HepG2 (cell line): ENCODE measurements around the gene ENPP7. TPM values are rescaled to one million over a fixed set of nuclear protein-coding genes. Genes with fewer than 3 reads are reported as not detected.
A peak's percentile ranks its signal among the peaks of the same experiment; 100 is the strongest.

ENCODE experiments used
- ATAC-seq: fragments of 200-7000 bp; cut with Tn5 transposase; 3 replicates; pipeline ENCODE4 v1.9.1; 2020; ENCODE audit warnings: mild to moderate bottlenecking, moderate library complexity
- BruUV-seq: library from RNA; stranded (reverse); fragments of 400-500 nt; replicated peaks from 2 replicates; lab custom pipeline; 2021; lab: Mats Ljungman, UMichigan
- CTCF ChIA-PET: fragments of 300-600 bp; formaldehyde crosslinking; extraction: SDS; loops from one replicate; lab custom pipeline; 2021; ENCODE audit warnings: low total read pairs, inconsistent platforms, low intra/inter-chr PET ratio; lab: Yijun Ruan, JAX
- POLR2A ChIA-PET: fragments of 350-600 bp; sonication (Branson Sonifier 250); formaldehyde crosslinking; loops from one replicate; lab custom pipeline; 2020; ENCODE audit warnings: antibody characterized with exemption, inconsistent platforms; lab: Yijun Ruan, JAX
- DNase-seq: peaks from one replicate; pipeline ENCODE4 v3.0.0-alpha.2; 2015; ENCODE audit warnings: low spot score
- FAIRE-seq: peaks from 3 replicates; lab custom pipeline; 2011; peaks lifted over from hg19 to GRCh38; lab: Jason Lieb, UNC
- H2AFZ ChIP-seq: one replicate; pipeline ENCODE4 v1.6.1; 2011; ENCODE audit warnings: low read length, inconsistent platforms
- H3K27ac ChIP-seq: fragments of 300-600 bp; 3 replicates; pipeline ENCODE4 v1.8.0; 2011; ENCODE audit warnings: mixed run types, mild to moderate bottlenecking, mixed read lengths, low read length, inconsistent platforms; ENCODE audit not compliant: insufficient read depth; ENCODE audit errors: extremely low read length
- H3K27me3 ChIP-seq, 2 experiments: fragments of 200-600 bp in 1 of 2; 2 replicates in 1 of 2; 3 replicates in 1 of 2; pipeline versions ENCODE4 v1.6.0 to v1.8.0; 2011; ENCODE audit warnings: low read length in 2 of 2, mild to moderate bottlenecking in 2 of 2, moderate library complexity in 2 of 2, inconsistent platforms in 1 of 2; ENCODE audit not compliant: insufficient read depth in 2 of 2, control insufficient read depth in 1 of 2
- H3K36me3 ChIP-seq, 2 experiments: fragments of 200-600 bp in 1 of 2; replicated peaks in 1 of 2; 2 replicates in 1 of 2; 3 replicates in 1 of 2; pipeline versions ENCODE4 v1.5.1 to v1.8.0; 2011; ENCODE audit warnings: low read length in 2 of 2, inconsistent platforms in 1 of 2; ENCODE audit not compliant: insufficient read depth in 2 of 2, control insufficient read depth in 1 of 2
- H3K4me1 ChIP-seq: 2 replicates; pipeline ENCODE4 v1.5.1; 2012; ENCODE audit warnings: low read length, inconsistent platforms; ENCODE audit not compliant: insufficient read depth
- H3K4me2 ChIP-seq: 2 replicates; pipeline ENCODE4 v1.6.0; 2011; ENCODE audit warnings: low read depth, low read length, inconsistent platforms
- H3K4me3 ChIP-seq, 3 experiments: fragments of 200-600 bp in 1 of 3; sonication (generic), shearing (Covaris generic) in 1 of 3; replicated peaks in 1 of 3; 2 replicates each; pipeline ENCODE4 v1.5.1; 2011 to 2016; ENCODE audit warnings: low read length in 3 of 3, inconsistent platforms in 2 of 3, low read depth in 2 of 3, mild to moderate bottlenecking in 2 of 3, control low read depth in 1 of 3, mixed read lengths in 1 of 3; ENCODE audit not compliant: insufficient read depth in 1 of 3
- H3K79me2 ChIP-seq: one replicate; pipeline ENCODE4 v1.6.1; 2011; ENCODE audit warnings: low read length, inconsistent platforms; ENCODE audit not compliant: insufficient read depth
- H3K9ac ChIP-seq: 2 replicates; pipeline ENCODE4 v1.6.0; 2011; ENCODE audit warnings: mild to moderate bottlenecking, low read depth, low read length, inconsistent platforms; ENCODE audit not compliant: insufficient read depth
- H3K9me3 ChIP-seq: 2 replicates; pipeline ENCODE4 v1.5.1; 2012; ENCODE audit warnings: mild to moderate bottlenecking, low read length
- H4K20me1 ChIP-seq: 2 replicates; pipeline ENCODE4 v1.6.0; 2011; ENCODE audit warnings: inconsistent platforms, mild to moderate bottlenecking, low read length, moderate library complexity; ENCODE audit not compliant: insufficient read depth
- CEBPG ChIP-seq: IDR thresholded peaks from 2 replicates; pipeline ENCODE4 v1.6.1; 2016
- DBP ChIP-seq: sonication (generic); formaldehyde crosslinking; IDR thresholded peaks from 2 replicates; pipeline ENCODE4 v1.4.0; 2020; ENCODE audit warnings: missing genetic modification reagents; ENCODE audit errors: not compliant biosample characterization
- ELF1 ChIP-seq: sonication (generic); formaldehyde crosslinking; IDR thresholded peaks from 2 replicates; pipeline ENCODE4 v1.4.0; 2020; ENCODE audit warnings: missing genetic modification reagents
- FOXP4 ChIP-seq: sonication (generic); formaldehyde crosslinking; IDR thresholded peaks from 2 replicates; pipeline ENCODE4 v1.4.0; 2020; ENCODE audit warnings: missing genetic modification reagents
- KAT8 ChIP-seq: IDR thresholded peaks from 2 replicates; pipeline ENCODE4 v1.6.1; 2016; ENCODE audit warnings: missing genetic modification reagents, missing compliant biosample characterization
- PHF8 ChIP-seq: sonication (generic); formaldehyde crosslinking; IDR thresholded peaks from 2 replicates; pipeline ENCODE4 v1.5.0; 2020; ENCODE audit warnings: missing genetic modification reagents
- POGK ChIP-seq: sonication (generic); formaldehyde crosslinking; conservative IDR thresholded peaks from 2 replicates; pipeline ENCODE4 v1.8.0; 2022; ENCODE audit warnings: mild to moderate bottlenecking, moderate library complexity, missing genetic modification reagents
- REXO4 ChIP-seq: sonication (generic); formaldehyde crosslinking; IDR thresholded peaks from 2 replicates; pipeline ENCODE4 v1.8.0; 2022; ENCODE audit warnings: missing genetic modification reagents, mild to moderate bottlenecking, borderline replicate concordance
- RXRA ChIP-seq: sonication (generic); formaldehyde crosslinking; IDR thresholded peaks from 2 replicates; pipeline ENCODE4 v1.5.1; 2020; ENCODE audit warnings: missing genetic modification reagents
- TEAD3 ChIP-seq: optimal IDR thresholded peaks from 2 replicates; pipeline ENCODE3; 2016; ENCODE audit warnings: borderline replicate concordance
- THAP8 ChIP-seq: sonication (generic); formaldehyde crosslinking; IDR thresholded peaks from 2 replicates; pipeline ENCODE4 v1.5.1; 2020; ENCODE audit warnings: missing genetic modification reagents, mild to moderate bottlenecking, borderline replicate concordance
- ZMAT3 ChIP-seq: sonication (generic); formaldehyde crosslinking; conservative IDR thresholded peaks from 2 replicates; pipeline ENCODE4 v1.7.0; 2021; ENCODE audit warnings: missing genetic modification reagents
- ZNF160 ChIP-seq: sonication (generic); formaldehyde crosslinking; IDR thresholded peaks from 2 replicates; pipeline ENCODE4 v1.8.0; 2022; ENCODE audit warnings: mild to moderate bottlenecking, inconsistent platforms, missing genetic modification reagents
- ZNF468 ChIP-seq: sonication (generic); formaldehyde crosslinking; IDR thresholded peaks from 2 replicates; pipeline ENCODE4 v1.8.0; 2022; ENCODE audit warnings: mild to moderate bottlenecking, moderate library complexity, missing genetic modification reagents
- ZNF510 ChIP-seq: sonication (generic); formaldehyde crosslinking; IDR thresholded peaks from 2 replicates; pipeline ENCODE4 v1.4.0; 2020; ENCODE audit warnings: low read depth, mild to moderate bottlenecking, missing genetic modification reagents
- ZNF552 ChIP-seq: sonication (generic); formaldehyde crosslinking; IDR thresholded peaks from 2 replicates; pipeline ENCODE4 v1.9.0; 2022; ENCODE audit warnings: missing genetic modification reagents, mild to moderate bottlenecking, borderline replicate concordance
- ZNF605 ChIP-seq: sonication (generic); formaldehyde crosslinking; IDR thresholded peaks from 2 replicates; pipeline ENCODE4 v1.8.0; 2022; ENCODE audit warnings: mild to moderate bottlenecking, missing genetic modification reagents
- ZNF768 ChIP-seq: sonication (generic); formaldehyde crosslinking; IDR thresholded peaks from 2 replicates; pipeline ENCODE4 v1.4.0; 2020; ENCODE audit warnings: missing genetic modification reagents
- WGBS: methylation state at CpG from one replicate; pipeline ENCODE4 v1.1.6; 2017; ENCODE audit warnings: low lambda C conversion rate; 5-methylcytosine and 5-hydroxymethylcytosine counted together
- in situ Hi-C: cut with HindIII; loops from 2 replicates; pipeline ENCODE4 v1.10.0; 2017; ENCODE audit warnings: low pct_unique_long_range_greater_than_20kb; ENCODE audit not compliant: extremely low pct_ligation_motif_present
- intact Hi-C: fragments of 100-400 bp; cut with micrococcal nuclease; formaldehyde crosslinking; loops from one replicate; pipeline ENCODE4 v1.10.0; 2022; ENCODE audit not compliant: unreplicated experiment
- polyA plus RNA-seq, 8 experiments: library from polyadenylated mRNA; depleted of rRNA in 3 of 8; stranded (reverse) in 7 of 8; unstranded in 1 of 8; fragments of >200 nt; fragmentation: Illumina TruSeq in 4 of 8; extraction: Trizol in 4 of 8; gene quantifications; 2 replicates each; pipeline versions ENCODE4 v1.2.1 to v1.2.3, GENCODE V29; 2011 to 2016; ENCODE audit warnings: low read depth in 4 of 8, missing spikeins in 1 of 8, mixed read lengths in 1 of 8; ENCODE audit not compliant: insufficient read depth in 1 of 8
- total RNA-seq, 5 experiments: library from RNA; depleted of rRNA; stranded (reverse); fragments of >200 nt; fragmentation: Illumina TruSeq; extraction: Trizol; gene quantifications; 2 replicates each; pipeline ENCODE4 v1.2.3, GENCODE V29; 2016; ENCODE audit warnings: low read depth in 1 of 5

Gene ENPP7
- total and polyA plus RNA-seq, 2 of the 13 experiments (the other 11 are each of a cell fraction or from before 2014, with no cell fraction given): 1.1 to 2.2 TPM

GRCh38 chr17:79739148-79740062 is 8.7 kb downstream of the ENPP7 start:
- FAIRE-seq (peak; percentile 67), ATAC-seq (peak; percentile 32), DNase-seq (peak; percentile 57)
- BruUV-seq: TSS peak; percentile 39
- Histone ChIP-seq H3K9ac (no peak overlapping the region; the same call in 1 of the 2 replicates), H3K27me3 (peaks cover 4 to 7% of the 10 kb centered on the region in 2 experiments; a peak in 3 of 5 replicates), H4K20me1 (no peaks in the 10 kb centered on the region), H3K4me3 (peak overlapping the region in 2 of 3 experiments; percentile 7 to 63; a peak in 2 of 6 replicates), H3K9me3 (no peaks in the 10 kb centered on the region), H2AFZ (no peak overlapping the region), H3K27ac (no peak overlapping the region), H3K79me2 (no peaks in the 10 kb centered on the region), H3K4me2 (peak overlapping the region; percentile 71), H3K4me1 (peaks cover 68% of the 10 kb centered on the region), H3K36me3 (no peaks in the 10 kb centered on the region)
- in situ Hi-C loops: no loop called here
- intact Hi-C loops: loop anchor here (5.0 to 10.0 kb wide), 5 partner anchors 38 to 248 kb away; partner anchors contain the start of genes CBX2, CBX4 and CBX8
- 36% methylated on average over 27 of the region's 28 CpGs for WGBS
- POLR2A ChIA-PET: interaction anchor here (0.8 to 1.9 kb wide), 7 partner anchors 17 to 255 kb away, joined by 3 to 7 read pairs (median 5); partner anchors contain the start of genes CBX4 and CBX8
- CTCF ChIA-PET: no interaction called here
- TF ChIP-seq TEAD3: peak; percentile 86
- no peak for TF ChIP-seq CEBPG (CRISPR knock-in tag)
- peak; percentile 40; the same call in 1 of the 2 replicates for TF ChIP-seq KAT8 (CRISPR knock-in tag)
- 0 out of 2 replicates have a peak, but pooled peaks have one; percentile 55 for TF ChIP-seq ZNF160 (CRISPR knock-in tag)
- TF ChIP-seq POGK (CRISPR knock-in tag): peak; percentile 57; the same call in 1 of the 2 replicates
- TF ChIP-seq ZNF768 (CRISPR knock-in tag): peak; percentile 79; the same call in 1 of the 2 replicates
- TF ChIP-seq FOXP4: 0 out of 2 replicates have a peak, but pooled peaks have one; percentile 14
- no peak for TF ChIP-seq ZNF552 (CRISPR knock-in tag)
- no peak for TF ChIP-seq DBP (CRISPR knock-in tag)
- 0 out of 2 replicates have a peak, but pooled peaks have one; percentile 18 for TF ChIP-seq PHF8 (CRISPR knock-in tag)
- TF ChIP-seq RXRA (CRISPR knock-in tag): peak; percentile 12
- TF ChIP-seq THAP8 (CRISPR knock-in tag): no peak
- no peak for TF ChIP-seq ZMAT3 (CRISPR knock-in tag)
- TF ChIP-seq ZNF468 (CRISPR knock-in tag): 0 out of 2 replicates have a peak, but pooled peaks have one; percentile 70
- TF ChIP-seq ZNF510 (CRISPR knock-in tag): peak; percentile 59; the same call in 1 of the 2 replicates
- TF ChIP-seq ZNF605: peak; percentile 60; the same call in 1 of the 2 replicates
- TF ChIP-seq ELF1 (CRISPR knock-in tag): peak; percentile 54; the same call in 1 of the 2 replicates
- no peak for TF ChIP-seq REXO4 (CRISPR knock-in tag)
